Gastrocnemius medialis (tissue), 4 donors: ENCODE data around the gene LAMTOR1.

ENCODE experiments used
- POLR2A ChIP-seq, 2 donors: fragments of 450-650 bp; IDR thresholded peaks; one replicate each; pipeline ENCODE4 v1.6.1; 2017; ENCODE audit warnings: antibody characterized with exemption in 2 of 2, mild to moderate bottlenecking in 2 of 2, moderate library complexity in 2 of 2
- TF ChIP-seq, protein P1 (sequence below), 5 experiments: fragments of 450-650 bp in 3 of 5; fragments of 200-600 bp in 2 of 5; sonication (generic) in 2 of 5; IDR thresholded peaks in 4 of 5; conservative IDR thresholded peaks in 1 of 5; 1 replicate in 4 of 5; 2 replicates in 1 of 5; pipeline ENCODE4 v1.5.1; 2016 to 2019; ENCODE audit warnings: antibody characterized with exemption in 5 of 5, mild to moderate bottlenecking in 3 of 5, moderate library complexity in 3 of 5

GRCh38 chr11:72067266-72067665, 35.8 kb downstream of the LAMTOR1 start:
- TF ChIP-seq, protein P1, sequence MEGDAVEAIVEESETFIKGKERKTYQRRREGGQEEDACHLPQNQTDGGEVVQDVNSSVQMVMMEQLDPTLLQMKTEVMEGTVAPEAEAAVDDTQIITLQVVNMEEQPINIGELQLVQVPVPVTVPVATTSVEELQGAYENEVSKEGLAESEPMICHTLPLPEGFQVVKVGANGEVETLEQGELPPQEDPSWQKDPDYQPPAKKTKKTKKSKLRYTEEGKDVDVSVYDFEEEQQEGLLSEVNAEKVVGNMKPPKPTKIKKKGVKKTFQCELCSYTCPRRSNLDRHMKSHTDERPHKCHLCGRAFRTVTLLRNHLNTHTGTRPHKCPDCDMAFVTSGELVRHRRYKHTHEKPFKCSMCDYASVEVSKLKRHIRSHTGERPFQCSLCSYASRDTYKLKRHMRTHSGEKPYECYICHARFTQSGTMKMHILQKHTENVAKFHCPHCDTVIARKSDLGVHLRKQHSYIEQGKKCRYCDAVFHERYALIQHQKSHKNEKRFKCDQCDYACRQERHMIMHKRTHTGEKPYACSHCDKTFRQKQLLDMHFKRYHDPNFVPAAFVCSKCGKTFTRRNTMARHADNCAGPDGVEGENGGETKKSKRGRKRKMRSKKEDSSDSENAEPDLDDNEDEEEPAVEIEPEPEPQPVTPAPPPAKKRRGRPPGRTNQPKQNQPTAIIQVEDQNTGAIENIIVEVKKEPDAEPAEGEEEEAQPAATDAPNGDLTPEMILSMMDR (IDR thresholded peaks at IDR 0.05 in 4 of 5, conservative IDR thresholded peaks at IDR 0.05 in 1 of 5) = no peak
- no peak for TF ChIP-seq POLR2A (IDR thresholded peaks at IDR 0.05)
